Uterus (tissue), 4 donors: ENCODE data around the gene CPNE1. TPM values are rescaled to one million over a fixed set of nuclear protein-coding genes. Genes with fewer than 3 reads are reported as not detected.
A peak's percentile ranks its signal among the peaks of the same experiment; 100 is the strongest.

Experiments
- DNase-seq, 2 donors: peaks; one replicate each; pipeline ENCODE4 v3.0.0-alpha.2; 2019 to 2020
- H3K27ac ChIP-seq, 2 donors: fragments of 200-600 bp; sonication (generic); 1 replicate in 1 of 2; 2 replicates in 1 of 2; pipeline ENCODE4 v1.5.1; 2016 to 2018
- H3K27me3 ChIP-seq, 2 donors: fragments of 200-600 bp; sonication (generic); one replicate each; pipeline ENCODE4 v1.5.1; 2018 to 2019; ENCODE audit warnings: control low read depth in 1 of 2
- H3K36me3 ChIP-seq, 2 donors: fragments of 200-600 bp; sonication (generic); one replicate each; pipeline ENCODE4 v1.5.1; 2019; ENCODE audit warnings: control low read depth in 1 of 2
- H3K4me1 ChIP-seq, 2 donors: fragments of 200-600 bp; sonication (generic); one replicate each; pipeline ENCODE4 v1.5.1; 2018 to 2019; ENCODE audit warnings: control low read depth in 1 of 2
- H3K4me3 ChIP-seq, 2 donors: fragments of 200-600 bp; sonication (generic); 1 replicate in 1 of 2; 2 replicates in 1 of 2; pipeline ENCODE4 v1.5.1; 2018 to 2019; ENCODE audit warnings: mild to moderate bottlenecking in 1 of 2
- H3K9me3 ChIP-seq, 2 donors: fragments of 200-600 bp; sonication (generic); one replicate each; pipeline ENCODE4 v1.5.1; 2019; ENCODE audit warnings: control low read depth in 1 of 2
- CTCF ChIP-seq, 4 experiments: fragments of 200-600 bp in 2 of 4; fragments of 450-650 bp in 2 of 4; sonication (generic) in 2 of 4; IDR thresholded peaks; one replicate each; pipeline ENCODE4 v1.5.1; 2016 to 2019; ENCODE audit warnings: antibody characterized with exemption in 4 of 4, mild to moderate bottlenecking in 2 of 4, moderate library complexity in 1 of 4
- POLR2A ChIP-seq, 2 donors: fragments of 450-650 bp; IDR thresholded peaks; one replicate each; pipeline ENCODE4 v1.6.1; 2016; ENCODE audit warnings: antibody characterized with exemption in 2 of 2, mild to moderate bottlenecking in 1 of 2, moderate library complexity in 1 of 2
- intact Hi-C: fragments of 100-400 bp; cut with DNase I; formaldehyde crosslinking; loops from one replicate; pipeline ENCODE4 v1.15.1; 2023; ENCODE audit warnings: low total_unique reads
- total RNA-seq, 4 donors: library from RNA; depleted of rRNA in 3 of 4; stranded (reverse); fragments of >200 nt in 3 of 4; gene quantifications; one replicate each; pipeline versions ENCODE4 v1.1.0 to v1.2.4, GENCODE V29; 2014 to 2023
- donor health status: DM: yes; HTN: yes; CAD: no.

Gene CPNE1
- total RNA-seq, 4 donors from 2014 or later, result 86.8 to 295 (median 142) TPM

- no peak overlapping the region for H3K4me3 ChIP-seq
- no peak for DNase-seq
- H3K9me3 ChIP-seq, result no peaks in the 10 kb centered on the region
- H3K4me1 ChIP-seq, result peaks cover 0 to 7% of the 10 kb centered on the region in 2 donors
- no peaks in the 10 kb centered on the region for H3K27me3 ChIP-seq
- intact Hi-C loops, result no loop called here
- TF ChIP-seq CTCF (IDR thresholded peaks at IDR 0.05), result no peak
- no peak for TF ChIP-seq POLR2A (IDR thresholded peaks at IDR 0.05)
- H3K27ac ChIP-seq, result no peak overlapping the region
- H3K36me3 ChIP-seq, result no peaks in the 10 kb centered on the region
Measured at GRCh38 chr20:35606127-35606526, 58.6 kb downstream of the CPNE1 start.

GRCh38 chr20:35604449-35604747 lies 60.3 kb downstream of the CPNE1 start:
- H3K4me1 ChIP-seq, result peaks cover 0 to 14% of the 10 kb centered on the region in 2 donors
- H3K4me3 ChIP-seq, result no peak overlapping the region
- H3K36me3 ChIP-seq, result no peaks in the 10 kb centered on the region
- TF ChIP-seq CTCF (IDR thresholded peaks at IDR 0.05), result no peak
- TF ChIP-seq POLR2A (IDR thresholded peaks at IDR 0.05), result no peak
- intact Hi-C loops, result no loop called here
- no peaks in the 10 kb centered on the region for H3K9me3 ChIP-seq
- DNase-seq, result no peak
- no peak overlapping the region for H3K27ac ChIP-seq
- H3K27me3 ChIP-seq, result peaks cover 0 to 5% of the 10 kb centered on the region in 2 donors

GRCh38 chr20:35603695-35604448 lies 60.8 kb downstream of the CPNE1 start:
- H3K27ac ChIP-seq, result no peak overlapping the region
- no peak for DNase-seq
- intact Hi-C loops, result no loop called here

GRCh38 chr20:35602851-35603495 lies 61.7 kb downstream of the CPNE1 start:
- Histone ChIP-seq H3K27me3 (peaks cover 0 to 5% of the 10 kb centered on the region in 2 donors), H3K4me3 (no peak overlapping the region), H3K4me1 (peaks cover 0 to 14% of the 10 kb centered on the region in 2 donors), H3K9me3 (no peaks in the 10 kb centered on the region), H3K27ac (no peak overlapping the region), H3K36me3 (no peaks in the 10 kb centered on the region)
- no peak for DNase-seq
- intact Hi-C loops, result no loop called here
- TF ChIP-seq POLR2A (IDR thresholded peaks at IDR 0.05) (no peak), CTCF (IDR thresholded peaks at IDR 0.05) (no peak)

More at GRCh38 chr20:35603695-35604448, 60.8 kb downstream of the CPNE1 start:
- no peaks in the 10 kb centered on the region for H3K9me3 ChIP-seq
- H3K36me3 ChIP-seq, result no peaks in the 10 kb centered on the region
- TF ChIP-seq CTCF (IDR thresholded peaks at IDR 0.05) (no peak), POLR2A (IDR thresholded peaks at IDR 0.05) (no peak)
- no peak overlapping the region for H3K4me3 ChIP-seq
- peaks cover 0 to 14% of the 10 kb centered on the region in 2 donors for H3K4me1 ChIP-seq
- peaks cover 0 to 5% of the 10 kb centered on the region in 2 donors for H3K27me3 ChIP-seq

GRCh38 chr20:35601990-35602389 lies 62.7 kb downstream of the CPNE1 start:
- DNase-seq, result no peak
- Histone ChIP-seq H3K27ac (no peak overlapping the region), H3K4me3 (peak overlapping the region; percentile 31 to 33), H3K4me1 (peaks cover 0 to 14% of the 10 kb centered on the region in 2 donors), H3K9me3 (no peaks in the 10 kb centered on the region), H3K27me3 (peaks cover 0 to 5% of the 10 kb centered on the region in 2 donors), H3K36me3 (no peaks in the 10 kb centered on the region)
- TF ChIP-seq POLR2A (IDR thresholded peaks at IDR 0.05) (no peak), CTCF (IDR thresholded peaks at IDR 0.05) (no peak)
- intact Hi-C loops, result no loop called here
